Brain microvascular endothelial cell (primary cell): ENCODE data around the gene NOL9.

Experiments used
- DNase-seq: peaks from one replicate; pipeline ENCODE4 v3.0.0-alpha.2; 2020
- H3K27ac ChIP-seq: fragments of 250-450 bp; sonication (Bioruptor Pico); 2 replicates; pipeline ENCODE4 v1.5.1; 2020; ENCODE audit warnings: mild to moderate bottlenecking, moderate library complexity
- H3K27me3 ChIP-seq: fragments of 250-450 bp; sonication (Bioruptor Pico); replicated peaks from 2 replicates; pipeline ENCODE4 v1.5.1; 2020; ENCODE audit warnings: mild to moderate bottlenecking
- H3K36me3 ChIP-seq: fragments of 250-450 bp; sonication (Bioruptor Pico); replicated peaks from 2 replicates; pipeline ENCODE4 v1.5.1; 2020; ENCODE audit warnings: mild to moderate bottlenecking
- H3K4me3 ChIP-seq: 2 replicates; pipeline ENCODE4 v1.5.1; 2011; ENCODE audit warnings: low read depth, mild to moderate bottlenecking, control low read depth, low read length, moderate library complexity
- in situ Hi-C: cut with HindIII; loops from 2 replicates; pipeline ENCODE4 v1.10.0; 2017; ENCODE audit warnings: low sequenced_read_pairs, low pct_ligation_motif_present
- TF ChIP-seq, protein P1 (sequence below): IDR thresholded peaks from 2 replicates; pipeline ENCODE4 v1.5.1; 2011; ENCODE audit warnings: low read depth, mild to moderate bottlenecking, moderate library complexity, low read length, control low read depth, inconsistent platforms; ENCODE audit errors: missing control alignments

The NOL9 gene

DNA sequence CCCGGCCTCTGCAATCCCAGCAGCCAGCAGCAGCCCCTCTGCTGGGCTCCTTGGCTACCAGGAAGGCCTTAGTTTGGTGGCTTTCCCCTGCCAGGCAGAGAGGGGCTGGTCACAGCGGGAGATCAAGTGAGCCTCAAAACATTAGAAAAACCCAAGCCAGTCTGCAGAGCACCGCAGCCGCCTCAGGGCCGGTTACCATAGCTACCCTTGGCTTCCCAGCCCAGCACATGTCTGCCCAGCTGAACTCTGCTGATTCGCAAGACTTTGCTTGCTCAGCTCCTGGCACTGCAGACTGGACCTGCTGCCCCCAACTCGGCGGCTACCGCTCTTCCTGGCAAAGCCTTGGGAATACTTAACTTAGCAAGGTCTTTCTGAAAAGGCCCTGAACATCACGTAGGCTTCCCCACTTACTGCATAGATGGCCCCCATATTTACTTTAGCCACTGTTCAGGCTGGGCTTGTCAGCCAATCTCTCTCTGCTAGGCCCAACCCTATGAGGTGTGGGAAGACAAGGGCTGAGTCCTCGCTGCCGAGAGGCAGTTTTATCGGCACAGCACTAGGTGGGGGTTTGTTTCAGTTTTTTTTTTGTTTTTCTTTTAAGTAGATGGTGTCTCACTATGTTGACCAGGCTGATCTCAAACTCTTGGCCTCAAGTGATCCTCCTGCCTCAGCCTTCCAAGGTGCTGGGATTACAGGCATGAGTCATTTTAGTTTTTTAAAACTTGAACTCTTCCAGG, 34.2 kb downstream of the NOL9 start:
- in situ Hi-C loops, result no loop called here
- no peak overlapping the region for H3K4me3 ChIP-seq
- no peaks in the 10 kb centered on the region for H3K27me3 ChIP-seq
- H3K27ac ChIP-seq, result no peak overlapping the region
- peaks cover 5% of the 10 kb centered on the region for H3K36me3 ChIP-seq
- peak; percentile 65 for DNase-seq
- TF ChIP-seq, protein P1, sequence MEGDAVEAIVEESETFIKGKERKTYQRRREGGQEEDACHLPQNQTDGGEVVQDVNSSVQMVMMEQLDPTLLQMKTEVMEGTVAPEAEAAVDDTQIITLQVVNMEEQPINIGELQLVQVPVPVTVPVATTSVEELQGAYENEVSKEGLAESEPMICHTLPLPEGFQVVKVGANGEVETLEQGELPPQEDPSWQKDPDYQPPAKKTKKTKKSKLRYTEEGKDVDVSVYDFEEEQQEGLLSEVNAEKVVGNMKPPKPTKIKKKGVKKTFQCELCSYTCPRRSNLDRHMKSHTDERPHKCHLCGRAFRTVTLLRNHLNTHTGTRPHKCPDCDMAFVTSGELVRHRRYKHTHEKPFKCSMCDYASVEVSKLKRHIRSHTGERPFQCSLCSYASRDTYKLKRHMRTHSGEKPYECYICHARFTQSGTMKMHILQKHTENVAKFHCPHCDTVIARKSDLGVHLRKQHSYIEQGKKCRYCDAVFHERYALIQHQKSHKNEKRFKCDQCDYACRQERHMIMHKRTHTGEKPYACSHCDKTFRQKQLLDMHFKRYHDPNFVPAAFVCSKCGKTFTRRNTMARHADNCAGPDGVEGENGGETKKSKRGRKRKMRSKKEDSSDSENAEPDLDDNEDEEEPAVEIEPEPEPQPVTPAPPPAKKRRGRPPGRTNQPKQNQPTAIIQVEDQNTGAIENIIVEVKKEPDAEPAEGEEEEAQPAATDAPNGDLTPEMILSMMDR, result no peak

DNA sequence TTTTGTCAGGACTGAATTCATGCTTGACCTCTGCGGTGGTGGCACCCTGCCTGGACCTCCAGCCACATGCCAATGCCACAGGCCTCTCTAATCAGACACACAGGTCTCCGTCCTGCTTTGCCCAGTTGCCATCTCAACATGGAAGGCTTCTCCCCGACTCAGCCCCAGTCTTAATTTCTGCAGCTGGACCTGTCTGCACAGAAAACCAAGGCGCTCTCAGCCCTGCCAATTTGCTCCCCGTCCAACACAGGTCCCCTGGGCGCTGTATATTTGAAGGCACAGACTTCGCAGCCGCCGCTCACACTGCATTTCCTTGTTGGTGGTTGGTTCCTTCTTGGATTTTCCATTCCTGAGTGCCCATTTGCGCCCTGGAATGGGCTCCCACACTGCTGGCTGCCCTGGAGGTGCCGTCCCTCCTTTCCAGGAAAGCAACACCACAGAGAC, 34.8 kb downstream of the NOL9 start:
- H3K36me3 ChIP-seq, result peaks cover 4% of the 10 kb centered on the region
- no peak for DNase-seq
- in situ Hi-C loops, result no loop called here
- TF ChIP-seq, protein P1, result no peak
- no peak overlapping the region for H3K27ac ChIP-seq
- H3K27me3 ChIP-seq, result no peaks in the 10 kb centered on the region
- no peak overlapping the region for H3K4me3 ChIP-seq

DNA sequence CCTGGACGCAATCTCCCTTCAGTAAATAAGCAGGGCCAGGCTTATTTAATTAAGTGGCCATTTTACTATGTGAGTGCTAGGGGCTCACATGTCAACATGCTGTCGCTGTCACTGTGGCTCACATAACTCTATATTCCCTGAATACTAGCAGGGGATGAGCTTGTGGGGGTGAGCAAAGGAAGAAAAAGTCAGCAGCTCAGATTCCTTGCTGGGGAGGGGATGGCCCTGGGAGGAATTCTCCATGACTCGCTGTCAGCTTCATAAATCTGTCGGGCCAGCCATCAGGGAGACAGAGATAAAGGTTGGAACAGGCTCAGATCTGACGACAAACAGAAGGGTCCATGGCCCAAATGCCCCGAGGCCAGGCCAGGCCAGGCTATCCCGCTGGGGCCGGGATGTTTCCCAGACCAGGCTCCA, 36.9 kb downstream of the NOL9 start:
- in situ Hi-C loops, result no loop called here
- H3K27me3 ChIP-seq, result no peaks in the 10 kb centered on the region
- no peaks in the 10 kb centered on the region for H3K36me3 ChIP-seq
- peak overlapping the region; percentile 37 for H3K27ac ChIP-seq
- TF ChIP-seq, protein P1, result no peak
- no peak for DNase-seq
- no peak overlapping the region for H3K4me3 ChIP-seq

DNA sequence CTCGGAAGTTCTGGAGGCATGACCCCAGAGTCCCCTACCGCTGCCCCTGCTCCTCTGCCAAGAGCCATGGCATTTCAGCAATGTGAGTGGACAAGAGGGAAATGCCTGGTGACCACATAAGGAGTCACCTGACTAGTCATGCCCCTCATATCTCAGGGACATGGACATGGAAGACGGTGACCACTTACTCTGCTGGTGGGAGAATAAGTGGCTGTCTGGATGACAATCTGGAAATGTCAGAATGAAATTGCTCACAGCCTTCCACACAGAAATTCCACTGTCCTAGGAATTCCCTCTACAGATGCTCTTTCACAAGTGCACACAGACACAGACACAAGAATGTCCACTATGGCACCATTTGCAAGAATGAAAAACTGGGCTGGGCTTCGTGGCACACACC, 38.5 kb downstream of the NOL9 start:
- DNase-seq, result no peak
- Histone ChIP-seq H3K27me3 (no peaks in the 10 kb centered on the region), H3K36me3 (no peaks in the 10 kb centered on the region), H3K27ac (no peak overlapping the region), H3K4me3 (no peak overlapping the region)
- in situ Hi-C loops, result no loop called here
- TF ChIP-seq, protein P1, result no peak

DNA sequence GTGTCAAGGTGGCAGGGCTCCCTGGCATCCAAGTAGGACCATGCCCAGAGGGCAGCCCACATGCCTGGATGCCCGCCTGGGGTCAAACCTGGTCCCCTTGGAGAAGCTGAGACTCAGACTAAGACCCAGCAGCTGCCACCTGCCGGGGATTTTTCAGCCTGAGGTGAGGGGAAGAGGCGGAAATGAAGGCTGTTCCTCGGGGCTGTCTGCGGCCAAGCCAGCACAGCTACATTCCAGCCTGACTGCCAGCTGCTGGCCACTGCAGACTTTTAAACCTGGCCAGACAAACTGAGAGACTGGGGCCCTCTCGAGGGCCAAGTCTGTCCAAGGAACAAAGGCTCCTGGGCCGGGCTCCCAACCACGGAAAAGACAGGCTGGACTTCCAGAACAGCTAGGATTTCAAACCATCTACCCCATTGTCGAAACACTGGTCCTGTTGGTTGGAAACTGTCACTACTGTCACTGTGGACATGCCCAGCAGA, 41.0 kb downstream of the NOL9 start:
- Histone ChIP-seq H3K27ac (no peak overlapping the region), H3K27me3 (no peaks in the 10 kb centered on the region), H3K36me3 (no peaks in the 10 kb centered on the region), H3K4me3 (no peak overlapping the region)
- in situ Hi-C loops, result no loop called here
- DNase-seq, result no peak
- TF ChIP-seq, protein P1, result no peak

DNA sequence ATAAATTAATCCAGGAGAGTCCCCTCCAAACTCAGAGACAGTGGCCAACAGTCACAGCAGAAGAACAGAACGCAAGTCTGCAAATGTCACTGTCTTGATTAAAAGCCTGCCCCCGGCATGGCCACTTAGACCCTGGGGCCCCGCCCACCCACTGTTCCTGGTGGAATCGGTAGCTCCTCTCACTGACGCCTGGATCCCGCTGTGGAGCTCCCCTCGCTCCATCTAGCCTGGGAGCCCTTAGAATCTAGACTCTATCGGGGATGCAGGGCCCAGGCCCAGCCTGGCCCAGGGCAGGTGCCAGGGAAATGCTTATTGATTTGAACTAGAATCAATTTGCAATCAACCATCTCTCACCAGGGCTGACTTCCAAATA, 41.4 kb downstream of the NOL9 start:
- H3K36me3 ChIP-seq, result no peaks in the 10 kb centered on the region
- no peaks in the 10 kb centered on the region for H3K27me3 ChIP-seq
- no peak overlapping the region for H3K4me3 ChIP-seq
- in situ Hi-C loops, result no loop called here
- no peak overlapping the region for H3K27ac ChIP-seq
- no peak for DNase-seq
- TF ChIP-seq, protein P1, result no peak
